Neural crest cell (in vitro differentiated cells): Measurements from ENCODE around the gene CTDSPL. TPM values are rescaled to one million over a fixed set of nuclear protein-coding genes. Genes with fewer than 3 reads are reported as not detected.

Experiments used
- DNase-seq: peaks from one replicate; pipeline ENCODE4 v3.0.0; 2021; ENCODE audit warnings: low read depth, mixed read lengths, low spot score
- H3K27ac Mint-ChIP-seq: one replicate; pipeline ENCODE4 v1.8.0; 2021; ENCODE audit warnings: mild to moderate bottlenecking, mixed read lengths; ENCODE audit not compliant: unreplicated experiment
- H3K27me3 Mint-ChIP-seq: 2 replicates; pipeline ENCODE4 v1.8.0; 2021; ENCODE audit warnings: low read depth, mild to moderate bottlenecking, mixed read lengths
- H3K36me3 Mint-ChIP-seq: 2 replicates; pipeline ENCODE4 v1.8.0; 2021; ENCODE audit warnings: low read depth, mild to moderate bottlenecking, mixed read lengths
- H3K4me1 Mint-ChIP-seq: 2 replicates; pipeline ENCODE4 v1.8.0; 2021; ENCODE audit warnings: mixed read lengths
- H3K4me3 Mint-ChIP-seq: one replicate; pipeline ENCODE4 v1.8.0; 2021; ENCODE audit warnings: mild to moderate bottlenecking, mixed read lengths
- H3K9me3 Mint-ChIP-seq: 2 replicates; pipeline ENCODE4 v1.8.0; 2021; ENCODE audit warnings: mixed read lengths
- total RNA-seq: library from RNA; stranded (reverse); gene quantifications from 2 replicates; pipeline ENCODE4 v1.2.1, GENCODE V29; 2021
- TF ChIP-seq, protein P1 (sequence below): fragments of 200-600 bp; sonication (generic); conservative IDR thresholded peaks from 2 replicates; pipeline ENCODE4 v1.5.0; 2021; ENCODE audit warnings: antibody characterized with exemption, mild to moderate bottlenecking

Gene CTDSPL
- total RNA-seq, 1 donor from 2014 or later = 42.2 TPM

DNA sequence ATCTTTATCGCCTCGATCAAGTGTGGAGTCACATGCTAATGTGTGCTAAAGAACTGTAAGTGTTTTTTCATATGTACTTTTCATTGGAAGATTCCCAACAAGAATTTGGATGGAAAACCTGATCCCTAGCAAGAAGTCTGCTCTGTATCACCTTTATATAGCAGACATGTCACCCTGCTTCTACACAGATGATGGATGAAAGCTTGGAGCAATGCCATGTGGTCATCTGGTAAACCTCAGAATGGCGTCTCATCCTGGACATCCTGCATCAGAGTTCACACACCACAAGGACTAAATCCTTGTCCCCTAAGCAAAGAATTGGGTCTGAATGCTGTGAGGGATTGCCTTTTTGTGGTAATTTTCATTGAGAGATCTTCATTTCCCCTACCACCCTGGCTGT lies 42.1 kb upstream of the CTDSPL start:
- Mint-ChIP-seq H3K4me1 (peaks cover 2% of the 10 kb centered on the region), H3K4me3 (no peak overlapping the region), H3K9me3 (no peaks in the 10 kb centered on the region), H3K36me3 (peaks cover 7% of the 10 kb centered on the region), H3K27ac (peak overlapping the region; percentile 17), H3K27me3 (no peaks in the 10 kb centered on the region)
- no peak for DNase-seq
- TF ChIP-seq, protein P1, sequence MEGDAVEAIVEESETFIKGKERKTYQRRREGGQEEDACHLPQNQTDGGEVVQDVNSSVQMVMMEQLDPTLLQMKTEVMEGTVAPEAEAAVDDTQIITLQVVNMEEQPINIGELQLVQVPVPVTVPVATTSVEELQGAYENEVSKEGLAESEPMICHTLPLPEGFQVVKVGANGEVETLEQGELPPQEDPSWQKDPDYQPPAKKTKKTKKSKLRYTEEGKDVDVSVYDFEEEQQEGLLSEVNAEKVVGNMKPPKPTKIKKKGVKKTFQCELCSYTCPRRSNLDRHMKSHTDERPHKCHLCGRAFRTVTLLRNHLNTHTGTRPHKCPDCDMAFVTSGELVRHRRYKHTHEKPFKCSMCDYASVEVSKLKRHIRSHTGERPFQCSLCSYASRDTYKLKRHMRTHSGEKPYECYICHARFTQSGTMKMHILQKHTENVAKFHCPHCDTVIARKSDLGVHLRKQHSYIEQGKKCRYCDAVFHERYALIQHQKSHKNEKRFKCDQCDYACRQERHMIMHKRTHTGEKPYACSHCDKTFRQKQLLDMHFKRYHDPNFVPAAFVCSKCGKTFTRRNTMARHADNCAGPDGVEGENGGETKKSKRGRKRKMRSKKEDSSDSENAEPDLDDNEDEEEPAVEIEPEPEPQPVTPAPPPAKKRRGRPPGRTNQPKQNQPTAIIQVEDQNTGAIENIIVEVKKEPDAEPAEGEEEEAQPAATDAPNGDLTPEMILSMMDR = no peak

DNA sequence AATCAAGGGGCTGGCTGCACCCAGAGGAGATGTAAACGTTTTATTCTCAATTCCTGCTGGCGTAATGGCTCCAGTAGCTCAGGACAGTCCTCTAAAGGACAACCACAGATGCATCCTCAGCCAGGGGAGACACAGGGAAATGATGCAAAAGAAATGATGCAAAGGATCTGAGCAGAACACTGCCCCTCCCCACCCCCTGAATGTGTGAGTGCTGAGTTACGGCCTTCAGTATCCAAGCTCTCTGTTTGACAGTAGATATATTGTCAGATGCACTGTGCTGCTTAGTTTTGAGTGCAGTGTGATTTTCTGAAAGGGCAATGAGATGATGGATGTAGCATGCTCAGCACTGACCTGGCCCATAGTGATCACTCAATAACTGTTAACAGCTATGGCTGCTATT lies 41.4 kb upstream of the CTDSPL start:
- H3K4me3 Mint-ChIP-seq = no peak overlapping the region
- H3K27me3 Mint-ChIP-seq = no peaks in the 10 kb centered on the region
- H3K27ac Mint-ChIP-seq = peak overlapping the region; percentile 31
- H3K9me3 Mint-ChIP-seq = no peaks in the 10 kb centered on the region
- no peak for DNase-seq
- peaks cover 7% of the 10 kb centered on the region for H3K36me3 Mint-ChIP-seq
- TF ChIP-seq, protein P1 = no peak
- H3K4me1 Mint-ChIP-seq = no peaks in the 10 kb centered on the region

DNA sequence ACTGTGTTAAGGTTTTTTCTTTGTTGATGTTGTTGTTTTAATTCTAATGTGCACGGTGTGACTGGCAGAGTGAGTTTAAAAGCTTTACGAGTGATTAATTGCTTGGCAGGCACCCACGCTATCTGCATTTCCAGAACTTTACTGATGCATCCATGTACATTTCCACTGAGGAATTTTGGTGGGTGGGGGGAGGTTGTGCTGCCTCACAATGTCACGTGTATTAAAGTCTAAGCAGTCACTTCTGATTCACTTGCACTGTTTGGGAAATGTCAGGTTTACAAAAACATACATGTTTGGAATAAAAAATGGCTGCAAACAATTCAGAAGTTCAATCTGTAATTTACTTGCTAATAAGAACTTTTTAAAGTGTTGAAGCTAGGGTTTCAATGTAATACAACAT lies 38.5 kb upstream of the CTDSPL start:
- H3K4me1 Mint-ChIP-seq = peaks cover 11% of the 10 kb centered on the region
- H3K4me3 Mint-ChIP-seq = no peak overlapping the region
- peaks cover 10% of the 10 kb centered on the region for H3K36me3 Mint-ChIP-seq
- TF ChIP-seq, protein P1 = no peak
- no peaks in the 10 kb centered on the region for H3K27me3 Mint-ChIP-seq
- no peak for DNase-seq
- H3K9me3 Mint-ChIP-seq = no peaks in the 10 kb centered on the region
- no peak overlapping the region for H3K27ac Mint-ChIP-seq

DNA sequence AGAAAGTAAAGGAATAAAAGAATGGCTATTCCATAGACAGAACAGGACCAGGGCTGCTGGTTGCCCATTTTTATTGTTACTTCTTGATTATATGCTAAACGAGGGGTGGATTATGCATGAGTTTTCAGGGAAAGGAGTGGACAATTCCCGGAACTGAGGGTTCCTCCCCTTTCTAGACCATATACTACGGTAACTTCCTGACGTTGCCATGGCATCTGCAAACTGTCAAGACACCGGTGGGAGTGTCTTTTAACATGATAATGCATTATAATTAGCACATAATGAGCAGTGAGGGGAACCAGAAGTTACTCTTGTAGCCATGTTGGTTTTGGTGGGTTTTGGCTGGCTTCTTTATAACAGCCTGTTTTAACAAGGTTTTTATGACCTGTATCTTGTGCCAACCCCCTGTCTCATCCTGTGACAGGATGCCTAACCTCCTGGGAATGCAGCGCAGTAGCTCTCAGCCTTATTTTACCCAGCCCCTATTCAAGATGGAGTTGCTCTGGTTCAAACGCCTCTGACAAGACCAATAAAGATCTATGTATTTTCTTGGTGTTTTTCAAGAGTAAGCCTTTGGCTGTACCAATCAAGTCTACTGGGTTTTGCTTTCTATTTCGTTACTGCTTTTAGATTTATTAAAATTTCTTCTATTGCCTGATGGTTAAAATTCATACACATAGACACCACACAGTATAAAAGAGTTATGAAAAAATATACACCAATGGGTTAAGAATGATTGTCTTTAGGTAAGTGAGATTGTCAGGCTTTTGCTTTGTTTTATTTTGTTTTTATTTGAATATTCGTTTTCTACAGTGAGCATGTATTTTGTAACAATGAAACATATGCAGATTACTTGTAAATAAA lies 37.4 kb upstream of the CTDSPL start:
- H3K27me3 Mint-ChIP-seq = no peaks in the 10 kb centered on the region
- H3K9me3 Mint-ChIP-seq = no peaks in the 10 kb centered on the region
- H3K27ac Mint-ChIP-seq = no peak overlapping the region
- H3K36me3 Mint-ChIP-seq = peaks cover 13% of the 10 kb centered on the region
- H3K4me3 Mint-ChIP-seq = no peak overlapping the region
- no peak for DNase-seq
- H3K4me1 Mint-ChIP-seq = peaks cover 11% of the 10 kb centered on the region
- TF ChIP-seq, protein P1 = no peak

DNA sequence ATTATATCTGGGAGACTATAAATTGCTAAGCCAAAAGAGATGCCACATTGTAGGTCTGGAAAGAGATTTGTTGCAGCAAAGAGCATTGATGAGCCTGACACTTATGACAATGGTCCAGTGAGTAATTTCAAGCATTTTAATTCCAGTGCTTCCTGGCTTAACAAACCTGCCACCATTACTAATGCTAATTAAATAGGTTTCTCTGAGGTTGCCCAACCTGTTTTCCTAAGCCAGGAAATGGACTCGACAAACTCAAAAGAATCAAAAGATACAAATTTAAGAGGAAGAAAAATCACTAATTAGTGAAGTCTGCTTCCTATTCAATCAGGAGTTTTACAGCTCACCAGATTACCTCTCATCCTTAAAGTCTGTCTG lies 36.7 kb upstream of the CTDSPL start:
- H3K4me3 Mint-ChIP-seq = no peak overlapping the region
- H3K36me3 Mint-ChIP-seq = peaks cover 9% of the 10 kb centered on the region

More for the DNA sequence above, 36.7 kb upstream of the CTDSPL start:
- Mint-ChIP-seq H3K27ac (no peak overlapping the region), H3K9me3 (no peaks in the 10 kb centered on the region), H3K4me1 (peaks cover 11% of the 10 kb centered on the region), H3K27me3 (no peaks in the 10 kb centered on the region)
- TF ChIP-seq, protein P1 = no peak
- DNase-seq = no peak
